Skeletal muscle tissue (tissue), 4 donors: Measurements from ENCODE around the gene NR2C2. TPM values are rescaled to one million over a fixed set of nuclear protein-coding genes. Genes with fewer than 3 reads are reported as not detected.
"Not testable (repeated sequence)": the region's sequence is repeated elsewhere in the genome, so short reads cannot be mapped to it uniquely, and the experiment has no call there.

Experiments used
- H3K27ac ChIP-seq: one replicate; pipeline ENCODE4 v1.7.0; 2013; ENCODE audit warnings: mild to moderate bottlenecking, low read depth, low read length, inconsistent platforms
- H3K27me3 ChIP-seq, 3 donors: one replicate each; pipeline ENCODE4 v1.7.0; 2013; ENCODE audit warnings: low read length in 3 of 3; ENCODE audit not compliant: control insufficient read depth in 3 of 3, insufficient read depth in 3 of 3
- H3K36me3 ChIP-seq, 3 donors: one replicate each; pipeline ENCODE4 v1.7.0; 2013; ENCODE audit warnings: low read length in 3 of 3; ENCODE audit not compliant: control insufficient read depth in 3 of 3, insufficient read depth in 3 of 3
- H3K4me1 ChIP-seq, 3 donors: one replicate each; pipeline ENCODE4 v1.7.0; 2013; ENCODE audit warnings: low read length in 3 of 3, mild to moderate bottlenecking in 3 of 3; ENCODE audit not compliant: control insufficient read depth in 3 of 3, insufficient read depth in 3 of 3
- H3K4me3 ChIP-seq, 3 donors: one replicate each; pipeline ENCODE4 v1.7.0; 2013; ENCODE audit warnings: low read length in 3 of 3
- H3K9ac ChIP-seq, 3 donors: one replicate each; pipeline ENCODE4 v1.7.0; 2013; ENCODE audit warnings: low read length in 3 of 3, mild to moderate bottlenecking in 3 of 3, moderate library complexity in 2 of 3, low read depth in 1 of 3
- H3K9me3 ChIP-seq, 3 donors: one replicate each; pipeline ENCODE4 v1.7.0; 2013; ENCODE audit warnings: low read length in 3 of 3; ENCODE audit not compliant: control insufficient read depth in 3 of 3
- total RNA-seq: library from RNA; depleted of rRNA; stranded (reverse); fragments of >200 nt; gene quantifications from one replicate; pipeline ENCODE4 v1.2.3, GENCODE V29; 2014
- donor health status: Osteomylitis.

Gene NR2C2
- total RNA-seq, 1 donor from 2014 or later, result 27.7 TPM

DNA sequence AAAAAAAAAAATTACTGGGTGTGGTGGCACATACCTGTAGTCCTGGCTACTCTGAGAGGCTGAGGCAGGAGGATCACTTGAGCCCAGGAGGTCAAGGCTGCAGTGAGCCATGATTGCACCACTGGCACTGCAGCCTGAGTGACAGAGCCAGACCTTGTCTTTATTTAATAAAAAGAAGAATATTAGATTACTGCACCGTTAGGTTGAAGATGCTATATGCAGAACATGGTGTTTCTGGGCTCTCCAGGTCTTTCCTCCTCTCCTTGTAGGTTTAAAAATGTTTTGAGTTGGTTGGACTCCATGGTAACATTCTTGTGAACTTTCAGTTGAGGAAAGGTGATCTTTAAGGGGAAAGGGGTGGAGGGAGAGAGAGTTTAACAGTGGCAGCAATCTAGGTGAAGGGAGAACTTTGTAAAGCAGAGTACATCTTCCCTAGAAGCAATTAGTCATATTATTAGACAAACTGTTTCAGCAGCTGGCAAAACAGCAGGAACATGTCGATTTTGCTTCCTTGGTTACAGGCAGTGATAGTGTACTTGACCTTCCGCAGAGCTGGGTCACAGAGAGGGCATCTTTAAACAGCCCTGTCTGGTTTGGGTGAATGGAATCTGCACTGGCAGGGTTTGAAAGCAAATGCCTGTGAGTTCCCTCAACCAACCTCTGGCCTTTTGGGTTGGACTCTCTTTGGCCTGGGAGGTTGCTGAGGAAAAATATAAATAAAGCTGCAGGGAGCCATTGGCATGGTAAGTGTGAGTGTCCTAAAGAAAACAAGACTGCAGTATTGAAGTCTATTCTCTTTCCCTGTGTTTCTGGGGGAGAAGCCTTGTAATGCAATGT is 42.8 kb downstream of the NR2C2 start:
- peak overlapping the region in 1 of 3 donors; percentile 25 for H3K9ac ChIP-seq
- no peak overlapping the region for H3K27ac ChIP-seq
- no peaks in the 10 kb centered on the region for H3K9me3 ChIP-seq
- no peaks in the 10 kb centered on the region for H3K36me3 ChIP-seq
- H3K27me3 ChIP-seq, result no peaks in the 10 kb centered on the region
- peak overlapping the region in 1 of 3 donors; percentile 11 for H3K4me3 ChIP-seq
- peaks cover 18 to 31% (median 29%) of the 10 kb centered on the region in 3 donors for H3K4me1 ChIP-seq

DNA sequence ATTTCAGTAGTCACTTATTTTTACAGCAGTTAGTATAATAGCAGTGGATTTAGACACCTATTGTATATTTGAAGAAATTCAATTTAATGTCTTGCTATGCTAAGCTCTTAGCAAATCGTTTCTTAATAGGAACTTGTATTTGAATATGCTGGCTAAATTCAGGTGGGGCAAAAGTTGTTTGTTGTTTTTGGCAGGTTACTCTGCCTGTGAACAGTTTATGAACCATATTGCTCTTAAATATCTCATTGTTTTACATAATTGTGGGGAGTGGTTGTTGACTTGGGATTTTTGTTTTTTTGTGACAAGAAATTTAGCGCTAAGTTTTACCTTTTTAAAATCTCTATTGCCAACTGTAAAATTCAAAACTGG is 43.4 kb downstream of the NR2C2 start:
- no peaks in the 10 kb centered on the region for H3K9me3 ChIP-seq
- H3K9ac ChIP-seq, result no peak overlapping the region
- no peak overlapping the region for H3K4me3 ChIP-seq
- H3K27me3 ChIP-seq, result no peaks in the 10 kb centered on the region
- H3K36me3 ChIP-seq, result no peaks in the 10 kb centered on the region
- peaks cover 18 to 31% (median 29%) of the 10 kb centered on the region in 3 donors for H3K4me1 ChIP-seq
- no peak overlapping the region for H3K27ac ChIP-seq

DNA sequence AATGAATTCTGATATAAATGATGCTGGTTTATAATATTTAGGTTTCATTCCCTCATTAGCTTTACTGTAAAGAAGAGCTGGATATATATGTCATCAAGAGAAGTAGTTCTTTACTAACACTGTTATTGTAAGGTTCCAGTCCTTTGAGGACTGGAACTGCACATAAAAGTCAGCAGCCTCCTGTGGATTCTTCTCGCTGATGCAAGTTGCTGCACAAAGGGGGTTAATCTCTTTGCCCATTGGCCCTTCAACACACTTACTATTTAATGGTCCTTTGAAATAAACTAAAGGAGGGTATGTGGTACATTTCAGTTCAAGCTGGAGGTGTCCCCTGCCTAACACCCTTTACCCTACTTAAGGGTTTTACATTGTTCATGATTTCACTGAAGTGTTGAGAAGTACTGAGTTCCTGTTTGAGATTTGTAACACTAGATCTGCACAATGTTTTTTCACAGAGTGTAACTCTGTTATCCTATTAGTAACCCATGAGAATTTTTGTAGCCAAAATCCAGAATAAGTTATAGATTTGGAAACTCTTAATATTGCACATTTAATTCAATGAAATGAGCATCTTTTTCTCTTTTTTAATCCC is 43.9 kb downstream of the NR2C2 start:
- Histone ChIP-seq H3K9me3 (no peaks in the 10 kb centered on the region), H3K27me3 (no peaks in the 10 kb centered on the region), H3K9ac (no peak overlapping the region), H3K4me1 (peaks cover 18 to 31% (median 29%) of the 10 kb centered on the region in 3 donors), H3K36me3 (no peaks in the 10 kb centered on the region), H3K27ac (no peak overlapping the region), H3K4me3 (no peak overlapping the region)

DNA sequence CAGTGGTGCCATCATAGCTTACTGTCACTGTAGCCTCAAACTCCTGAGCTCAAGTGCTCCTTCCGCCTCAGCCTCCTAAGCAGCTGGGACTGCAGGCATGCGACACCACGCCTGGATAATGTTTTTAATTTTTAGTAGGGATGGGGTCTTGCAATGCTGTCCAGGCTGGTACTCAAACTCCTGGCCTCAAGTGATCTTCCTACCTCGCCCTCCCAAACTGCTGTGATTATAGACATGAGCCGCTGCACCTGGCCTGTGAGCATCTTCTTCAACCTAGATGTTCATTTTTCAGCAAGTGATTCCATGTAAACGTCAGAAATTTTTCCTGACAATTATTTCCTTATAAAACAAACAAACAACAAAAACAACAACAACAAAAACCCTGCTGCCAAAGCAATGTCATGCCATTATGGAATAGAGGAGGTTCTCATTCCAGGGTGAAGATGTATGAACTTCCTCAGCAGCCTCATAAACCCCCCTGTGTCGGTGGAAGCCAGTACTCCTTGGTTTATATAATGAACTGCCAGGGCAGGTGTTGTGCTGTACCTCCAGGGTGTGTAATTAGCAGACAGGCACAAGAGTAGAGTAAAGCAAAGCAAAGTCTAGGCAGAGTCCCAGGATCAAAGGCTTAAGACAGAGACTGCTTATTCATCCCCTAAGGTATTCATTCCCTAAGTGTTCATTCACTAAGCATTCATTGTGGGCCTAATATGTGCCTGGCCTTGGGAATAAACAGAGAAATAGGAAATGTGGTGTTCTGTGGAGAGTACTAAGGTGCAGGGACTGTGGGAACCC is 44.6 kb downstream of the NR2C2 start:
- H3K4me1 ChIP-seq, result peaks cover 18 to 31% (median 29%) of the 10 kb centered on the region in 3 donors
- H3K9me3 ChIP-seq, result no peaks in the 10 kb centered on the region
- no peaks in the 10 kb centered on the region for H3K27me3 ChIP-seq
- no peaks in the 10 kb centered on the region for H3K36me3 ChIP-seq
- H3K9ac ChIP-seq, result no peak overlapping the region
- no peak overlapping the region for H3K4me3 ChIP-seq
- no peak overlapping the region for H3K27ac ChIP-seq

DNA sequence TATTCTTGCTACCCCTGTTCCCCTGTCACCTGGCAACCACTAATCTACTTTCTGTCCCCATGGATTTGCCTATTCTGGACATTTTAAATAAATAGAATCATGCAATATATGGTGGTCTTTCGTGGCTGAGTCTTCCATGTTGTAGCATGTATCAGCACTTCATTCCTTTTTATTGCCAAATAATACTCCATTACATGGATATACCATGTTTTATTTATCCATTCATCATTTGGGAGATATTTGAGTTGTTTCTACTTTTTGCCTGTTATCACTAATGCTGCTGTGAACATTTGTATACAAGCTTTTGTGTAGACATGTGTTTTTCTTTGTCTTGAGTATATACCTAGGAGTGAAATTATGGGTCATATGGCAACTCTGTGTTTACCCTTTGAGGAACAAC is 50.6 kb downstream of the NR2C2 start:
- Histone ChIP-seq H3K9me3 (no peaks in the 10 kb centered on the region), H3K4me3 (no peak overlapping the region), H3K36me3 (peaks cover 0 to 3% (median 0%) of the 10 kb centered on the region in 3 donors), H3K9ac (no peak overlapping the region), H3K27ac (no peak overlapping the region), H3K4me1 (no peaks in the 10 kb centered on the region), H3K27me3 (no peaks in the 10 kb centered on the region)

DNA sequence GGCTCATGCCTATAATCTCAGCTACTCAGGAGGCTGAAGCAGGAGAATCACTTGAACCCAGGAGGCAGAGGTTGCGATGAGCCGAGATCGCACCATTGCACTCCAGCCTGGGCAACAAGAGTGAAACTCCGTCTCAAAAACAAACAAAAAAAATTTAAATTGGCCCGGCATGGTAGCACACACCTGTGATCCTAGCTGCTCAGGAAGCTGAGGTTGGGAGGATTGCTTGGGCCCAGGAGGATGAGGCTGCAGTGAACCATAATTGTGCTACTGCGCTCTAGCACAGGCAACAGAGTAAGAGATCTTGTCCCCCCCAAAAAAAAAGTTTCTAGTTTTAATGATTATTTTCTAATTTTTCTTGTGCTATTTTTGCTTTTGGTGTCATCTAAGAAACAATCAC is 51.8 kb downstream of the NR2C2 start:
- H3K4me1 ChIP-seq, H3K9me3 ChIP-seq, H3K36me3 ChIP-seq, H3K27ac ChIP-seq, H3K9ac ChIP-seq, H3K27me3 ChIP-seq, H3K4me3 ChIP-seq: not testable (repeated sequence)

DNA sequence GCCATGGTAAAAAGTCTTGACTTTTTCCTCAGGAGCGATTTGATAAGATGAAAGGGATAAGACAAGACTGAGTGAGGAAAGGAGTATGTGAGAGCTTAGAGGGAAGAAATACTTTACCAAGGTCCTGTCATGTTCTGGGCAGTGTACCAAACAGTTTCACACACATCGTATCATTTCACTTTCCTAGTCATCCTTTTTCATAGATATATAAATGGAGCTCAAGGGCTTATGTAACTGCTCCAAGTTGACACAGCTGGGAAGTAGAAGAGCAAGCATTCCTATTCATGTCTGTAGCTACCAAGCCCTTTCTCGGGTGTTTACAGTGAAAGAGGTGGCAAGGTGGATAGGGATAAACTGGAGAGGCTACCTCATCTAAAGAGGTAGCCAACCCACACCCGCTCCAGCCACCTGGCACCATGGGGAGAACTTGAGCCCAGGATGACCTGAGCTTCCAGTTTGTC is 60.3 kb downstream of the NR2C2 start:
- H3K9ac ChIP-seq, result peak overlapping the region in 1 of 3 donors; percentile 52
- H3K4me3 ChIP-seq, result peak overlapping the region in 1 of 3 donors; percentile 45
- H3K9me3 ChIP-seq, result no peaks in the 10 kb centered on the region
- H3K4me1 ChIP-seq, result peaks cover 8 to 9% (median 9%) of the 10 kb centered on the region in 3 donors
- H3K27ac ChIP-seq, result peak overlapping the region; percentile 78
- H3K27me3 ChIP-seq, result no peaks in the 10 kb centered on the region
- peaks cover 5 to 14% (median 14%) of the 10 kb centered on the region in 3 donors for H3K36me3 ChIP-seq

DNA sequence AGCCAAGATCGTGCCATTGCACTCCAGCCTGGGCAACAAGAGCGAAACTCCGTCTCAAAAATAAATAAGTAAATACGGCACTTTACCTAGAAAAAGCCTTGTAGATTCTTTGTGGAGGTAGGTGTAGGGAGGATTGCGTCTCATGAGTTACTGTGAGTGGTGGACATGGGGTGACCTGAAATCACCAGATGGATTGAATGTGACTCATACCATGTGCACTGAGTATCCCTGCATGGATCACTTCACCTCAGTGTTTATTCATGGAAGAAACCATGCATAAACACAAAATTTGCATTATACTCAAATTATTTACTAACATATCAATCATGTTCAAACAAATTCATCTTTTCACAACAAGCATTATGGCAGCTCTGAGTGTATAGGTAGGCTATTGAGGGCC is 61.8 kb downstream of the NR2C2 start:
- H3K4me3 ChIP-seq, result no peak overlapping the region
- H3K9me3 ChIP-seq, result no peaks in the 10 kb centered on the region
- H3K4me1 ChIP-seq, result peaks cover 8 to 9% (median 9%) of the 10 kb centered on the region in 3 donors
- no peak overlapping the region for H3K27ac ChIP-seq
- H3K9ac ChIP-seq, result no peak overlapping the region
- no peaks in the 10 kb centered on the region for H3K27me3 ChIP-seq
- peaks cover 14 to 24% (median 15%) of the 10 kb centered on the region in 3 donors for H3K36me3 ChIP-seq

DNA sequence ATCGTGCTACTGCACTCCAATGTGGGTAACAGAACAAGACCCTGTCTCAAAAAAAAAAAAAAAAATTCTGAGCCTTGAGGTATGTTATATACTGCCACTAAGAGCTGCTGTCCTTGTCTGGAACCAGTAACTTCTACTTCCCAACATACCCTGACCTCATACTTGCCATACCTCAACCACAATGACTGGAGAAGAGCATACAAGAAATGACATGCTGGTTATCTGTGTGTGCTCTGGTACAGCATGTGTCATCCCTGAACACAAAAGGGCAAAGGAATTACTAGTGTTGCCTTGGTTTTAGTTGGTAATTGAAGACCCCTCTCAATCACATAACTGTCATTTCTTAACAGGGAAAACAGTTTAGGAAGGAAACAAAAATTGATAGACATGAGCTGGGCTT is 63.3 kb downstream of the NR2C2 start:
- Histone ChIP-seq H3K36me3 (peaks cover 13 to 27% (median 15%) of the 10 kb centered on the region in 3 donors), H3K4me1 (peaks cover 8 to 18% (median 12%) of the 10 kb centered on the region in 3 donors), H3K4me3 (no peak overlapping the region), H3K27me3 (no peaks in the 10 kb centered on the region), H3K9me3 (no peaks in the 10 kb centered on the region), H3K27ac (no peak overlapping the region), H3K9ac (no peak overlapping the region)
